Measurements from ENCODE around the gene PRKN.

Gene PRKN

GRCh38 chr6:162727322-162728182 is at the start of gene PRKN, which contains the start of gene PACRG:
Gene PRKN, minus strand, starts transcription at chr6:162727766.
Gene PACRG, plus strand, starts transcription at chr6:162727974.
- peak within 1 kb of the TSS; percentile 88 for H3K4me3 ChIP-seq (ENCODE audit: low read depth, low read length, poor library complexity, severe bottlenecking)
- no peaks in the 10 kb centered on the region for H3F3A ChIP-seq (ENCODE audit: insufficient read depth, low read length)
- TF ChIP-seq EZH2 (IDR thresholded peaks at IDR 0.05; ENCODE audit: borderline replicate concordance, low read length) (no peak), CTCF (IDR thresholded peaks at IDR 0.05; ENCODE audit: low read length) (no peak)
- peaks cover 8% of the 10 kb centered on the region for H3K4me1 ChIP-seq (ENCODE audit: insufficient read depth, low read length, severe bottlenecking)
- no peaks in the 10 kb centered on the region for H3K36me3 ChIP-seq (ENCODE audit: insufficient read depth, low read length)
- H4K20me1 ChIP-seq (ENCODE audit: insufficient read depth, low read length) = no peaks in the 10 kb centered on the region
- peak within 1 kb of the TSS; percentile 67 for H3K9ac ChIP-seq (ENCODE audit: low read length)
- H3K79me2 ChIP-seq (ENCODE audit: insufficient read depth, low read length) = no peaks in the 10 kb centered on the region
- no peaks in the 10 kb centered on the region for H3K9me2 ChIP-seq (ENCODE audit: low read depth, low read length)
- peak within 1 kb of the TSS; percentile 79 for H2AFZ ChIP-seq (ENCODE audit: low read length)
- H3K27me3 ChIP-seq (ENCODE audit: insufficient read depth, low read length) = no peaks in the 10 kb centered on the region
- no peaks in the 10 kb centered on the region for H3K9me3 ChIP-seq (ENCODE audit: low read length)
- peak within 1 kb of the TSS; percentile 87 for H3K4me2 ChIP-seq (ENCODE audit: low read length)
- H3K27ac ChIP-seq (ENCODE audit: low read depth, low read length, poor library complexity, severe bottlenecking) = no peak within 1 kb of the TSS

GRCh38 chr6:162777091-162777490 is 49.5 kb upstream of the PRKN start:
- Histone ChIP-seq H3K9me2 (ENCODE audit: low read depth, low read length) (no peaks in the 10 kb centered on the region), H2AFZ (ENCODE audit: low read length) (no peak overlapping the region), H3K9me3 (ENCODE audit: low read length) (no peaks in the 10 kb centered on the region), H3K9ac (ENCODE audit: low read length) (no peak overlapping the region), H3K4me1 (ENCODE audit: insufficient read depth, low read length, severe bottlenecking) (no peaks in the 10 kb centered on the region), H3K27me3 (ENCODE audit: insufficient read depth, low read length) (no peaks in the 10 kb centered on the region), H3K4me2 (ENCODE audit: low read length) (no peak overlapping the region), H3K27ac (ENCODE audit: low read depth, low read length, poor library complexity, severe bottlenecking) (no peak overlapping the region), H3K79me2 (ENCODE audit: insufficient read depth, low read length) (no peaks in the 10 kb centered on the region), H3K36me3 (ENCODE audit: insufficient read depth, low read length) (no peaks in the 10 kb centered on the region), H4K20me1 (ENCODE audit: insufficient read depth, low read length) (no peaks in the 10 kb centered on the region), H3F3A (ENCODE audit: insufficient read depth, low read length) (no peaks in the 10 kb centered on the region), H3K4me3 (ENCODE audit: low read depth, low read length, poor library complexity, severe bottlenecking) (no peak overlapping the region)
- no peak for TF ChIP-seq EZH2 (IDR thresholded peaks at IDR 0.05; ENCODE audit: borderline replicate concordance, low read length)
- TF ChIP-seq CTCF (IDR thresholded peaks at IDR 0.05; ENCODE audit: low read length) = no peak

GRCh38 chr6:162773996-162774395 is 46.4 kb upstream of the PRKN start:
- Histone ChIP-seq H3K79me2 (ENCODE audit: insufficient read depth, low read length) (no peaks in the 10 kb centered on the region), H3K9ac (ENCODE audit: low read length) (no peak overlapping the region), H4K20me1 (ENCODE audit: insufficient read depth, low read length) (no peaks in the 10 kb centered on the region), H3K4me1 (ENCODE audit: insufficient read depth, low read length, severe bottlenecking) (no peaks in the 10 kb centered on the region), H3K27me3 (ENCODE audit: insufficient read depth, low read length) (no peaks in the 10 kb centered on the region), H3K27ac (ENCODE audit: low read depth, low read length, poor library complexity, severe bottlenecking) (no peak overlapping the region), H2AFZ (ENCODE audit: low read length) (no peak overlapping the region), H3K9me2 (ENCODE audit: low read depth, low read length) (no peaks in the 10 kb centered on the region), H3K36me3 (ENCODE audit: insufficient read depth, low read length) (no peaks in the 10 kb centered on the region), H3F3A (ENCODE audit: insufficient read depth, low read length) (no peaks in the 10 kb centered on the region), H3K9me3 (ENCODE audit: low read length) (no peaks in the 10 kb centered on the region), H3K4me2 (ENCODE audit: low read length) (no peak overlapping the region), H3K4me3 (ENCODE audit: low read depth, low read length, poor library complexity, severe bottlenecking) (no peak overlapping the region)
- TF ChIP-seq EZH2 (IDR thresholded peaks at IDR 0.05; ENCODE audit: borderline replicate concordance, low read length) = no peak
- no peak for TF ChIP-seq CTCF (IDR thresholded peaks at IDR 0.05; ENCODE audit: low read length)

Data from OCI-LY1 (cell line).